GM18870 (cell line): Measurements from ENCODE around the gene VAV2.

Experiments
- ATAC-seq: cut with Tn5 transposase; IDR thresholded peaks from one replicate; pipeline ENCODE4 v1.9.1; 2021; ENCODE audit warnings: moderate library complexity; ENCODE audit not compliant: unreplicated experiment

The VAV2 gene

DNA sequence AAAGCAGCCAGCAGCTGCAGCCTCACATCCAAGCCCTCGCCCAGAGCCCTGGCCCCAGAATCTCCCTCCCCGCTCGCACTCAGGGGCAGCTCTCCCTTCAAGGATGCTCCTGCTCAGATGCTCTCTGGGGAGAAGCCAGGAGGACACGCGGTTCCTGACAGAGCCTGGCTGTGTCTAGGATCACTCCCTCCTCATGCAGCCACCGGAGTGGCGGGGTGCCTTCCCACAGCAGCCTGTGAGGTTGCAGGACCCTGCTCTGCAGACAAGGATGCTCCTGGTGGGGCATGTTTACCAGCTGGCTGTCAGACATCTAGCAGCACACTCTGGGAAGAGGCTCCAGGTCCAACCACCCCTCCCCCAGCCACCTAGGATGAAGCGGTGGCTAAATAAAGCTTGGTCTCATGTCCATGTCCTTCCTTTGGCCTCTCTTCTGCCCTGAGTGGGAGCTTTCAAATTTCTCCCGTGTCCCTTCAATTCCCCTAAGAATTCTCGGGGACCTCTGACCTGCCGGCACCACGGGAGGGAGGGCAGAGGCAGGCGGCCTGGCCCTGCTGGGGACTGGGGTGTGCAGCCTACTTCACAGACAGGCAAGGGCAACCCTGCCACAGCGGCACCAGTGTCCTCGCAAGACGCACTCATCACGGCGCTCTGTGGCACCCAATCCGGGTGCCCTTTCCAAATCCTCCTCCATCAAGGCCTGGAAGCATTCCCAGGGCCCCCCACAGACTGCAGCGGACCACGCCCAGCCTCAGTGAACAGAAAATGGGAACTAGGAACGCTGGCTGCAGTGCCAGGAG is 165.6 kb downstream of the VAV2 start:
- ATAC-seq, result no peak

DNA sequence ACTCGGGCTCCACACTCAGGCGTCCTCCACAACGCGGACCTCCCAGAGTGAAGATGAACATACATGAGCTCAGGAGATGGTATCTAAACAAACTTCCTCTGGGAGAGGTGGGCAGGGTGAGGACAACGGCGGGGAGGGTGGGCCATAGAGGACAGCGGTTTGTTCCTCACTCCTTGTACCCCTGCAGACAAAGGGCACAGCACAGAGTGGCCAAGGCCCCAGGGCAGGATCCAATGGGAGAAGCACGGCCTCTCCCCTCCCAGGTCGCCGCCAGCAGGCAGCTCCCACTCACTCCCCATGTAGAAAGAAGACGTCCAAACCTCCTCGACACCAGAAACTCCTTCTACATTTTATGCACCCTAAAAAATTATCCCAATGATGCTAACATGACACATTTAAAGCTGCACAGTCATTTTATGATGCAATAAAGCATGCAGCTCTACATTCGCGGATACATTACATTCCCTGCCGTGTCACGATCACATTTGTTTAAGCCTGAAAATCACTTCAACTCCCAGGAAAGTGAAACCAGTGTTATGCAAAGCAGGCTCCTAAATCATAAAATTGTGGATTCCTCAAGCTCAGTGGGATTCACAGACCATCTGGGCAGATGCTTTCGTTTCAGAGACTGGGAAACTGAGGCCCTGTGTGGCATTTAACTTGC is 166.4 kb downstream of the VAV2 start:
- no peak for ATAC-seq

DNA sequence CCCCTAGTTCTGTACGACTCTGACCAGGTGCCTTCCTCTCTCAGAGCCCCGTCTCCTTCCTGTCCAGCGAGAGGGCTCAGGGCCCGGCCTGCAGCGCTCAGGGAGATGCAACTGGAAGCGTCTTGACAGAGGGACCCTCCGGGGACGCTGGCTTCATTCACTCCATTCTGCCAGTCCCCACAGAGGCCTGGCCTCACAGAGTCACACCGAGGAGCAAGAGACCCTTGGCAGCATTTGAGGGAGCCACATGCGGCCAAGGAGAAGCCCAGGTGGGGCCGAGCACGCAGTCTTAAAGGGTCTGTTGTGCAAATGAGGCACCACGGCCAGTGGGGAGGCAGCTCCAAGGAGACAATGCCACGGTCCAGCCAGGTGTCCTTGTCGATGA is 167.3 kb downstream of the VAV2 start:
- no peak for ATAC-seq

DNA sequence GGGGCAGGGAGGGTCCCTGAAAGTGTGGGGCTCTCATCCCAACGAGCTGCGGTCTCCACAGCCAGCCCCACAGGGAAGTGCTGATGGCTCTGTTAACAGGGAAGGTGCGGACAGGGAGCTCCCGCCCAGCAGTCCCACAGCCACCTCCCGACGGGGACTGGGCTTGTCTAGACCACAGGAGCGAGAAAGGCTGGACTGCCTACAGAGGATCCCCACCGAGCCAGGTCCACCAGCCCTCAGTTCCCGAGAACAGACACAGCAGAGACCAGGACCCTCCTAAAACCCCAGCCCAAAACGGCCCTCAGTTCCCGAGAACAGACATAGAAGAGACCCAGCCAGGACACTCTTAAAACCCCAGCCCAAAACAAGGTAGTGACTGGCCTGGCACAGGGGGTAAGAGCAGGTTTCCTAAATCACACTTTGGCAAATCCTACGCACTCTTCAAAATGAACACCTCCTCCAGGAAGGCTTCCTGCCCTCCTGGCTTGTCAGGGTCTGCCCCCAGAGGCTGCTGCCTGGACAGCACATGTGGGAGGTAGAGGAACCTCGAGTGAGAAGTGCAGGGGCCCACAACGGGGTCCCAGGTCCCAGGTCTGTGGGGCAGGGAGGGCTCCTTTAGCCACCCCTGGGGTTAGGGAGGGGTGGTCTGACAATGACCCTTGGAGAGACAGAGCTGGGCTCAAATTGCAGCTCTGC is 167.9 kb downstream of the VAV2 start:
- ATAC-seq, result no peak

GRCh38 chr9:133823189-133824105 is 168.7 kb downstream of the VAV2 start:
- no peak for ATAC-seq

DNA sequence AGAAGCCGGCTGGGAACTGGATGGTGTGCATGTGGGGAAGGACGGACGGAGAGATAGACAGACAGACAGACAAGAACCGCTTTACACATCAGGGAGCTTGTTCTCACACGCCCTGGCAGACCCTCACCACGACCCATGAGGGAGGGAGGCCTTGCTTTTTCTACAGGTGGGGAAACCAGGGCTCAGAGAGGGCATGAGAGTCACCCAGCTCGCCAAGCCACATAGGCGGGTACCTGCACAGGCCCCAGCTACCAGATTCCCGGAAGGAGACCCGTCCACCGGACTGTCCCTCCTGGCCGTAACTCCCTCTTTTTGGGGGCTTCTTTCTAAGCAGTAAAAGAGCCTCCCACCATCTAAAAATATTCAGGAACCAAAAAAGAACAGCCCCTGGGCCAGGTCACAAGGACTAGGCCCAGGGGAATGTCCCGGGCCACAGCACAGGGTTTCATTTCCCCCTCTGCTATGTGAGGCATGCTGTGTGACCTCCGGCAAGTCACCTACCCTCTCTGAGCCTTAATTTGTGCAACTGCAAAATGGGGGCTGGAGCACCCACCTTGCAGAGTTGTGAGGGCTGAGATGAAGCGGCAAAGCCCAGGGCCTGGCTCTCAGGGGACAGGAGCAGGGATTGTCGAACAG is 169.6 kb downstream of the VAV2 start:
- ATAC-seq, result no peak

- ATAC-seq, result no peak
These were observed 170.3 kb downstream of the VAV2 start for GRCh38 chr9:133821601-133822429.

DNA sequence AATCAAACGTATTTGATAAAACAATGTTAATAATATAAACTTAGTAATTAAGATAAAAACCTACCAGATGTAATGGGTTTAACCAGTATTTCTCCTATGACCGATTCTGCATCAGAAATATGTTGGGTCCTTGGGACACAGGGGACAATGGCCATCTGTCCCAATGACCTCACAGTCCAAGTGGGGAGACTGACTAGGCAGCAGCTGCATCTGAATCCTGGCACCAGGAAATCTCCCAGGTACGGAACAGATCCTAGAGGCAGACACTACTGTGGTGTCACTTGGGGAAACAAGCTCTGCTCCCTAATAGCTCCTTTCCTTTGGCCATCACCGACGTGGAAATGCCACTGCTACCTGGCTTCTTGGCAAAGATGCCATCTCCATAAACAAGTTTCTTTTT is 172.2 kb downstream of the VAV2 start:
- no peak for ATAC-seq

DNA sequence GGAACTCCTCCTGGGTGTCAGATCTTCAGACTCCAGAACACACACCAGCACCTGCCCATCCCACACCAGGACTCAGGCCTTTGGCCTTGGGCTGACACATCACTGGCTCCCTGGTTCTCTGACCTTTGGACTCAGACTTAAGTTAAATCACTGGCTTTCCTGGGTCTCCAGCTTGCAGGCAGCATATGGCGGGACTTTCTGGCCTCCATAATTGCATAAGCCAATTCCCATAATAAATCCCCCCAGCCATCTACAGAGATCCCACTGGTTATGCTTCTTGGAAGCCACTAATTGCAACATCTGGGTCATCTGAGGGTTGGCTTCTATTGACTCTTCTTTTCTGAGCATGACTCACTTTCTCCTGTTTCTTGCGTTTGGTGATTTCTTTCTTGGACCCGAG is 173.7 kb downstream of the VAV2 start:
- no peak for ATAC-seq

DNA sequence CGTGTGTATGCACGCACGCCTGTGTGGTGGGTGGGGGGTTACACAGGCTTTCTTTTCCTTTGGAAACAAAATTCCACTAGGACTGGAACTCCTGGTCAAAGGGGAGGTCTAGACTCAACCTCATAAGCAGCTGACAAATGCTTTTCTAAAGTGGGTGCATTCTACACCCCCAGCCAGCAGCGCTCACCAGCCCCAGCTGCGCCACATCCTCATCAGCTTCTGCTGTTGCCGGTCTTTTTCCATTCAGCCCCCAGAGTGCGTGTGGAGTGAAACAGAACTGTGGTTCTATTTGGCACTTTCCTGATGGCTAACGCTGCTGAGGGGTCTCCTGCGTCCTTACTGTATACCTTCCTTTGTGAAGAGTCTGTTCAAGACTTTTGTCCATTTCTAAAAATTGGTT is 176.3 kb downstream of the VAV2 start:
- no peak for ATAC-seq

DNA sequence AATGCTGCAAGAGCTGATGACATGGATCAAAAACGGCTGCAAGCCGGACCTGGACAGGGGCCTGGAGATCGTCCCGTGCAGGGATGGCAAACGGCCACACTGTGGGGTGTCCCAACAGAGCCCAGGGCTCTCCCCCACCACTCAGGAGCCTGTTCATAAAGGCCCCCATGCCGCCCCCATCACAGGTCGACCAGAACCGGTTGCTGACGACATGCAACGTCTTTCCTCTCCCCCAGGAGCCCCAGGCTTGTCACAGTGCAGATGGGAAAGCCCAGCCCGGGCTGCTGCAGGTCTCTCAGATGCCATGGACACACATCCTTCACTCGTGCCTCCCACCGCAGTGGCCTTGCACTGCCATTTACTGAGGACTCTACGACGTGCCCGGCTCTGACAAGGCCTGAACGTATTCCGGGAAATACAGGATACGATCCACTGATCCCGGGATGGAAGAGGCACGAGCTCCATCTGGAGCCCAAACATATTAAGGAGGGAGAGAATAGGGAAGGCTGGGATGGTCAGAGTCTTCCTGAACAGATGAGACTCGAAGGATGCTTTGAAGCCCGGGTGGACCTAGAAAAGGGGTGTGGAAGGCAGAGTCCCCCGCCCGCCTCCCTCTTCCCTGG is 177.4 kb downstream of the VAV2 start:
- no peak for ATAC-seq

DNA sequence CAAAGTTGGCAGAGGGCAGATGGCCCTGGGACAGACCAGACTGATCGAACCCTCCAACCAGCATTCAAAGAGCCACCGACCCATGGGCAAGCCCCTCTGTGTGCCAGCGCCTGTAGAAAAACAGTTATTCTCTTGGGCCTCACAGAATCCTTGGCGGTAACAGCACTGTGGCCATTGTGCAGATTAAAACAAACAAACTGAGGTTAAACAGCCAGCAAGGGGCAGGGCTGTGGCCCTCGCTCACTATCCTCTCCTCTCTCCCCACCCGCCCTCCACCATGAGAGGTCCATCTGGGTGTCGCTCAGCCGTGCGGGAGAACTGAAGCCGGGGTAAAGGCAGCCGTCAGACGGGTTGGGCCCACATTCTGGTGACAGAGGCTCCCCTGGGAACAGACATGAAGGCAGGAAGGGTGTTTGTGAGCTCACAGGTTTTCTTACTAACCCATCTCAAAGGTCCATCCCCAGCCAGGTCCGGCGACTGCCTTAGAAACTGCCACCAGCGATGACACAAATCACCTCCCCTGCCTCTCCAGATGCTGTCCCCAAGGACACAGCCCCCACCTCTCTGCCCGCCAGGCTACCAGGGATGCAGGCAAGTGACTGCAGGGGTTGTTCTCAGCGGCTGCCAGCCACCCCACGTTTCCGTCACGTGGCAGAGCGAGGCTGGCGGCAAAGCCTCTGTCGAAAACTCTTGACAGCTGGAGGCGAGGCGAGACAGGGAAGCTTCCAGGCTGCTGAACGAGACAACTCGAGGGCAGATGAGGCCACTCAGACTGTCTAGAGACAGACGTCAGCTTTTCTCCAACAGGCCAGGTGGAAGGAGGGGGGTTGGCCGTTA is 178.2 kb downstream of the VAV2 start:
- no peak for ATAC-seq

DNA sequence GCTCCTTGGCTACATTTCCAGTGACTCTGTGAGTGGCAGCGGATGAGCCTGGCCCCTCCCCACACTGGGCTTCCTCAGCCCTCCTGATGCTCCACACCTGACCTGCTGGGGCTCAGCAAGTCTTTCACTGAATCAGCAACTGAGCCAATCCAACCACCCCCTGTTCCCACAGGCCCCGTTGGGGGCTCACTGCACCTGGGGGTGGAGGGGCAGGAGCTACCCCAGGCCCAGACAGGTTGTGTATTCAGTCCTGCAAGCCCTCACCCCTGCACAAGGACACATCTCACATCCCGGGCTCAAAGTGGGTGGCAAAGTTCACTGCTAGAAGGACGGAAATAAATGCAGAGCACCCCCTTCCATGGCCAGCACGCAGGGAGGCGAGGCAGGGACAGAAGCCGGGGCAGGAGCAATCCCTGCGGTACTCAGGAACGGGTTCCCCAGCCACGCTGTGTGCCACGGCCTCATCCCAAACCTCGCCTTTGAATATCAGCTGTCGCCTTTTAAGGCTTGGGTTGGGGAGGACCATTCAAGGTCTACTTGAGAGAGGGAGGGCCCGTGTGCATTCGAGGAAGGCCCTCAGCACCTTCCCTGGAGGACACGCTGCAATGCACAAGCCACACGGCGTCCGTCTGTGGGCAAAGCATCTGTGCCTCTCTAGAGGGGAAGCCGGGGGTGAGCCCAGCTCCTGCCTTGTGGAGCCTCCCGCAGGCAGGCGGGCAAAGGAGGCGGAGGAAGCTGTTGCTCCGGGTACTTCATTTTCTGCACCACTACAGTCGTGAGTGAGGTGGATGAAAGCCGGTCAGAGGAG is 179.0 kb downstream of the VAV2 start:
- no peak for ATAC-seq

GRCh38 chr9:133812077-133812868 is 179.9 kb downstream of the VAV2 start:
- ATAC-seq, result no peak

GRCh38 chr9:133811471-133811870 is 180.7 kb downstream of the VAV2 start:
- ATAC-seq, result no peak

DNA sequence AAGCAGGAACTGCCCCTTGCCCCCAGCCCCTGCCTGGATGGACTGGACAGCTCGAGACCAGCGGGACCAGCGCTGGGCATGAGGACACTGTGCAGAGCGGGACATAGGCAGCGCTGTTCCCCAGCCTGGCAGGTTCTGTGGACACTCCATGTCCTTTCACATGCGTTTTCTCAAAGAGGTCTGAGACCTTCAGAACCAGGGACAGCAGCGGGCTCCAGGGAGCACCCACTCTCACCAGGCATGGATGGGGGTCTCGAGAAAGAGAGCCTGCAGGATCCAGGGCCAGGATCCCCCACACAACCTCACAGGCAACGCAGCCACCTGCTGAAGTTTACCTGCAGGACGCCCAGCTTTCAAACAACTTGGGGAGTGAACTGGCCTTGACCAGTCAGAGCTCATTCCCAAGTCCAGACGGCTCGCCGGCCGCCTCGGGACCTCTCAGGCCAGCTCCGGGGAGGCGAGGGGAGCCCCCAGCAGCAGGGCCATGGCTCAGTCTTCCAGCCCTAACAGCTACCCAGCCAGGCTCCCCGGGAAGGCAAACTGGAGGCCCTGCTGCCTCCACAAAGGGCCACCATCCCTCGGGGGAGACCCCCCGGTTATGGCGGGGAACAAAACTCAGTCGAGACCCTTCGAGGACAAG is 181.4 kb downstream of the VAV2 start:
- no peak for ATAC-seq
